Endometrium (tissue), 2 donors: Measurements from ENCODE around the gene TECPR2.
"Not testable (repeated sequence)": the region's sequence is repeated elsewhere in the genome, so short reads cannot be mapped to it uniquely, and the experiment has no call there.

ENCODE experiments used
- FAIRE-seq: peaks from 2 replicates; lab custom pipeline; 2012; peaks lifted over from hg19 to GRCh38; lab: Jason Lieb, UNC
- donor health status: control.
- donor health status: control.

TECPR2 gene, protein sequence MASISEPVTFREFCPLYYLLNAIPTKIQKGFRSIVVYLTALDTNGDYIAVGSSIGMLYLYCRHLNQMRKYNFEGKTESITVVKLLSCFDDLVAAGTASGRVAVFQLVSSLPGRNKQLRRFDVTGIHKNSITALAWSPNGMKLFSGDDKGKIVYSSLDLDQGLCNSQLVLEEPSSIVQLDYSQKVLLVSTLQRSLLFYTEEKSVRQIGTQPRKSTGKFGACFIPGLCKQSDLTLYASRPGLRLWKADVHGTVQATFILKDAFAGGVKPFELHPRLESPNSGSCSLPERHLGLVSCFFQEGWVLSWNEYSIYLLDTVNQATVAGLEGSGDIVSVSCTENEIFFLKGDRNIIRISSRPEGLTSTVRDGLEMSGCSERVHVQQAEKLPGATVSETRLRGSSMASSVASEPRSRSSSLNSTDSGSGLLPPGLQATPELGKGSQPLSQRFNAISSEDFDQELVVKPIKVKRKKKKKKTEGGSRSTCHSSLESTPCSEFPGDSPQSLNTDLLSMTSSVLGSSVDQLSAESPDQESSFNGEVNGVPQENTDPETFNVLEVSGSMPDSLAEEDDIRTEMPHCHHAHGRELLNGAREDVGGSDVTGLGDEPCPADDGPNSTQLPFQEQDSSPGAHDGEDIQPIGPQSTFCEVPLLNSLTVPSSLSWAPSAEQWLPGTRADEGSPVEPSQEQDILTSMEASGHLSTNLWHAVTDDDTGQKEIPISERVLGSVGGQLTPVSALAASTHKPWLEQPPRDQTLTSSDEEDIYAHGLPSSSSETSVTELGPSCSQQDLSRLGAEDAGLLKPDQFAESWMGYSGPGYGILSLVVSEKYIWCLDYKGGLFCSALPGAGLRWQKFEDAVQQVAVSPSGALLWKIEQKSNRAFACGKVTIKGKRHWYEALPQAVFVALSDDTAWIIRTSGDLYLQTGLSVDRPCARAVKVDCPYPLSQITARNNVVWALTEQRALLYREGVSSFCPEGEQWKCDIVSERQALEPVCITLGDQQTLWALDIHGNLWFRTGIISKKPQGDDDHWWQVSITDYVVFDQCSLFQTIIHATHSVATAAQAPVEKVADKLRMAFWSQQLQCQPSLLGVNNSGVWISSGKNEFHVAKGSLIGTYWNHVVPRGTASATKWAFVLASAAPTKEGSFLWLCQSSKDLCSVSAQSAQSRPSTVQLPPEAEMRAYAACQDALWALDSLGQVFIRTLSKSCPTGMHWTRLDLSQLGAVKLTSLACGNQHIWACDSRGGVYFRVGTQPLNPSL (N-terminal part only)

DNA sequence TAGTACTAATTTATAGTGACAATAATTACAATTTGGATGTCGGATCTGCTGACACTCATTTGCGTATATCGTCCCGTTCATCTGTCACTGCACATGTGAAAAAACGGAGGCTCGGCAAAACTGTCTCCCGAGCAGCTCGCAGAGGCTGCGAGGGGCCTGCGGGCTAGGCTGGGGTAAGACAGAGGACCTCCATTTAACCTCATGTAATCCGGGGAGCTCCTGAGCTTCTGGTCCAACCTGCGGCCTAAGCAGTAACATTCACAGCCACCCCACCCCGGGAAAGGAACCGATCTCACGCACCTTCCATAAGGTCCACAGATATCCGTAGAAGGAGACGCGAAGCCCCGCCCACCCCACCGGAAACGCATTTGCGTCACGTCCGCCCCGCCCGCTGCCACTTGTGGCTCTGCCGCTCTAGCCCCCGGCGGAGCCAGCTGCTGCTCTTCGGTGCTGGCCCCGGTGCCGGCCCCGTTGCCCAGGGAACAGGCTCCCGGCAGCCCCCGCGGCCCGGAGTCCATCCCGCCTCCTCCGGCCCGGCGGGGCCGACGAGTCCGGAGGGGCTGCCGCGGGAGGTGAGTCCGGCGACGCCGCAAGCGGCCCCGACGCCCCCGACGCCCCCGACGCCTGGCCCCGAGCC lies at the start of gene TECPR2, which contains the start of gene CINP:
TSS of gene TECPR2 (plus strand) at position 397 of the 637 bp plus-strand sequence. CDS start 13,781 bp downstream, outside the sequence.
TSS of gene CINP (minus strand) at position 346 of the 637 bp plus-strand sequence. CDS start at position 307, 39 bp downstream.
- no peak for FAIRE-seq

DNA sequence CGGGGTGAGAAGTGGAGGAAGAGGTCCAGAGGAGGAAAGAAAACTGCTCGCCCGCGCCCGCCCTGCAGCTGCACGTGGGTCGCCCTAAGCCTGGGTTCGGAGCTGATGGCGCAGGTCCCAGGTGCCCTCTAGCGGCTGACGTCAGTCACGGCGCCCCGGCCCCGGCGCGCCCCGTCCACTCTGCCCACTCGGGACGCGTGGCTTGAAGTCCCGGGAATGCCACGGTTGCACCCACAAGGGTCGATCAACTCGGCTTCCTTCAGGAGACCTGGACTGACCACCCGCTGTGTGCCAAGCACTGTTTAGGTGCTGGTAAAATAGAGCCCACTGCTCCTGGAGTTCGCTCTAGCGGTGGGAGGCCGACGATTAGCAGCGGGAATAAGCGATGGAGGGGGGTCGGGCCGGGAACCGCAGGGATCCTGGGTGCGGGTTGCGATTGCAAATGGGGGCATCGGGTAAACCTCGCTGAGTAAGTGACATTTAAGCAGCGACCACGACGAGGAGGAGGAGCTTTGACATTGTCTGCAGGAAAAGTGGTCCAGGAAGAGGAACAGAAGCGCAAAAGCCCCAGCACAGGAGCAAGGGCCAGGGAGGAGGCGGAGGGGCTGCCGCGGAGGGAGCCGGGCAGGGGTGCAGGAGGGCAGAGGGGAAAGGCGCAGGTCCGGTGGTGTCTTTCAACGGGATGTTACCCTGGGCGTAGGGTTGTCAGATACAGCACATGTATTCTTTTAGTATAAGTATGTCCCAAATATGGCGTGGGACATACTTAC lies 48.3 kb upstream of the TECPR2 start:
- FAIRE-seq, result no peak

DNA sequence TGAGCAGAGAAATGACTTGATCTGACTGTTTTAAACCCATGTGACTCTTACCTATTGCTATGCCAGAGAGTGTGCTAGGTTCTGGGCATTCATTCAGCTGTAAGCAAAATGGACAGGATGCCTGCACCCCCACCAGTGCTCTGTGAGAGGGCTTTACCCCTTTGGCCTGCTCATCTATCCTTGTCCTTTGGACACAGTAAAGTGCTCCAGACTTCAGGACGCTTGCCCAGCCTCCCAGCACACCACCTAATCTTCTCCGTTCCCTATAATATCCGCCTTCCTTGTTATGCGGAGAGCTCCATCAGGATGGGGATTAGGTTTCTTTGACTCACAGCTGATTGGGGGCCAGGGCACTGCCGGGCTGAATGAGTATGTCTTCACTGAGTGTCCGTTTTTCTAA lies 47.6 kb upstream of the TECPR2 start:
- FAIRE-seq, result no peak

DNA sequence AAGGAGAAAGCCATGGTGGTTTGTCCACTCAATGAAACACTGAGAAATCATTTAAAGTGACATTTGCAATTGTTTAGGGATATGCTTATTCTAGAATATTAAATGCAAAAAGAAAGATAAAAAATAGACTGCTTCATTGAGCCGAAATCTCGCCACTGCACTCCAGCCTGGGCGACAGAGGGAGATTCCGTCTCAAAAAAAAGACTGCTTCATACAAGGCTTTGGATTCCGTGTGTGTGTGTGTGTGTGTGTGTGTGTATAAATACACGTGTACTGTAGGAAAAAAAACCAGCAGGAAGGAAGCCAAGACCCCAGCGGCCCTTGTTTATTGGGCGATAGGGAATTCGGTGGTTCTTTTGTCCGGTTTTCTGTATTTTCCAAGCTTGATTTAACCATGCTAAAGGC lies 46.4 kb upstream of the TECPR2 start:
- FAIRE-seq, result no peak

DNA sequence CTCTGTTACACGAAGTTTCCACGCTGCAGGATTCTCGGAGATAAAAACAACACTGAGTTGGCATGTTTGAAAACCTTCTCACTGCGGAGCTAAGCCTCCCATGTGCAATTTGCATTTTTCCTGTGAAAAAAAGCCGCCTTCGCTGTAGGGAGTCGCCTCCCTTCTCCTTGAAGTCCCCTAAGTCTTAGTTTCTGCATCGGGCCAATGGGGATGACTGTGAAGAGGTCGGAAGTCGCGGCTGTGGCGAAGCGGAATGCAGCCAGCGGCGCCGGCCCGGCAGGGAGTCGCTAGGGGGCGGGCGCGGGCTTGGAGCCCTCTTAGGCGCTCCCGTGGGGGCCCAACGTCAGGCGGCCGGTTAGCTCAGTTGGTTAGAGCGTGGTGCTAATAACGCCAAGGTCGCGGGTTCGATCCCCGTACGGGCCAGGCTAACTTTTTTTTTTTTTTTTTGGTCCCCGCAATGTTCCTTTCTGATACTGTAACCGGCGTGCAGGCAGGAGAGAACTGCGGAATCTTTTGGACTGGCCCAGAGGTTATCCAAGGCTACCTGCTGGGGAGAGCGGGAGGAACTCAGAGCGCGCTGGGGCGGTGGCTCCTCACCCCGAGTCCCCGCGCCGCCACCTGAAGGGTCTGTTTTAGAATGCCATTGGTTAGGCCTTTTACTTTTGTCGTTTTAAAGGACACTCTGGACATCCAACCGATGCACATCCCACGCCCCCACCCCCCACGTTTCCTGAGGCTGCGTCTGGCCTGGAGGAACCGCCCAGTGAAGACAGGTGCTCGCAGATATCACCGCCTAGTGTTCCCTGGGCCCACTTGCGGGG lies 45.8 kb upstream of the TECPR2 start:
- no peak for FAIRE-seq

DNA sequence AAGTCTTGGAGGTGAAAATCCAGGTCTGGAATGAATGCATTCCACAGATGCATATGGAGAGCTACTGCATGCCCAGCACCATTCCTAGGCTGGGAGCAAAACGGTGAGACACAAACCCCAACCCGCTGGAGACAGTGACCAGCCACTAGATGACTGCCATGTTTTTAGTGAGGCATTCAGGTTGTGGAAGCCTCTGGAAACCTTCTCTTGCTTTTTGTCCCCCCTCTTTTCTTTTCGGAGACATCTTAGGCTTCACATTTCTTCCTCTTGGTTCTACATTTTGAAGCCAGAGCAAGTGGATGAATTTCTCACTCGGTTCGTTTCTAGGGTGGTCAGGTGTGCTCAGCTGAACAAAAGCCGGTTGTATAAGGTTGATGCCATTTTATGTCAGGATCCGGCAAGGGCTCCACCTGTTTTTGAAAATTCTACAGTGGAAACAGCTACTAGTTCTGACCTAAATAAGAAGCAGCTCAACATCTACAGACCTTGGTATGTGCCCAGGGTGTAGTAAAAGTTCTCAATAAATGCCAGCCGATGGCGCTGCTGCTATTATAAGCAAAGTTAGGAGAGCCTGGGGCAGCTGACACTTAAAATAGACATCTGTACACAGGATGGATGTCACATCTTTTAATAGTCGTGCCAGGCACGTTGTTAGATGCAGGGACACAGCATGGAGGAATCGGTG lies 45.0 kb upstream of the TECPR2 start:
- FAIRE-seq, result no peak

DNA sequence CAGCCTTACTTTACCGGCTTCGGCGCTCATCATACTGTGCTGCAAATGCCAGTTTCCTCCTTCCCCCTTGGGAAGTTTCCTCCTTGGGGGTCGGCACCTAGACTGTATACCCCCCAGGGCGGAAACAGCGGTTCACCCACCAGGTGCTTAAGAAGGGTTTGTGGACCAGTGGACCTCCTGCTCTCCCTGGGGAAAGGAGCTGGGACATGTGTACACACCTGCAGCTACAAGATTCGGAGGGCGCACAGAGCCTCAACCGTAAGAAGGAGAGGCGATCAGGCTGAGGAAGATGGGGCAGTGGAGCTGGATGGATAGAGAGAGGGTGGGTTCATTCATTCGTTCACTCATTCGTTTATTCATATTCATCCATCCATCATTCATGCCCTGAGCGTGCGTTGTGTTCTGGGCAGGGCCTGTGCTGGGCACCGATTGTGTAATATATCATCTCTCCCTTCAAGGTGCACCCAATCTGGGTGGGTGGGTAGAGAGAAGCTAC lies 43.9 kb upstream of the TECPR2 start:
- no peak for FAIRE-seq

DNA sequence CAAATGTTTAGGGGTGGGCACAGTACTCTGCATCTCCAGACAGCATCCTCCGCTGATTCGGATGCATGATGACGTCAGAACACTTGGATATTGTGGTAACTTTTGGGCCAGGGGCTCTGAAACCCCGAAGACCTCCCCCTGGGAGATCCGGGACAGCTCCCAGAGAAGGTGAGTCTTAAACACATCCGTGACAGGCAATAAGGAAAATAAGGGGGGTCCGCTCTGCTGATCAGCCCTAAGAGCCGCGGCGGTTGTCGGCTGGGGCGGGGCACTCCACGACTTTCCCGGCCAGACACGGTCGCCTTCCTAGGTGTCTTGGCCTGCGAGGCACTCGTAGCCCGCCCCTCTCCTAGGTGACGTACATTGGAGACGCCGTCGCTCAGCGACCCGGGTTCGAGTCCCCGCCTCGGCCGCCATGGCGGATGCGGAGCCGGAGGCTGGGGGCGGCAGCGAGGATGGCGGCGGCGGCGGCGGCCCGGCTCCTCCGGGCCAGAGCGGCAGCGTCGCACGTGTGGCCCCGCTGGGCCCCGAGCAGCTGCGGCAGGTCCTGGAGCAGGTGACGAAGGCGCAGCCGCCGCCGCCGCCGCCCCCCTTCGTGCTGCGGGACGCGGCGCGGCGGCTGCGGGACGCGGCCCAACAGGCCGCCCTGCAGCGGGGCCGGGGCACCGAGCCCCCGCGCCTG lies 43.2 kb upstream of the TECPR2 start, which contains the start of gene ZNF839:
TSS of gene ZNF839 (plus strand) at position 396 of the 682 bp plus-strand sequence. CDS start at position 416, 20 bp downstream.
- no peak for FAIRE-seq

DNA sequence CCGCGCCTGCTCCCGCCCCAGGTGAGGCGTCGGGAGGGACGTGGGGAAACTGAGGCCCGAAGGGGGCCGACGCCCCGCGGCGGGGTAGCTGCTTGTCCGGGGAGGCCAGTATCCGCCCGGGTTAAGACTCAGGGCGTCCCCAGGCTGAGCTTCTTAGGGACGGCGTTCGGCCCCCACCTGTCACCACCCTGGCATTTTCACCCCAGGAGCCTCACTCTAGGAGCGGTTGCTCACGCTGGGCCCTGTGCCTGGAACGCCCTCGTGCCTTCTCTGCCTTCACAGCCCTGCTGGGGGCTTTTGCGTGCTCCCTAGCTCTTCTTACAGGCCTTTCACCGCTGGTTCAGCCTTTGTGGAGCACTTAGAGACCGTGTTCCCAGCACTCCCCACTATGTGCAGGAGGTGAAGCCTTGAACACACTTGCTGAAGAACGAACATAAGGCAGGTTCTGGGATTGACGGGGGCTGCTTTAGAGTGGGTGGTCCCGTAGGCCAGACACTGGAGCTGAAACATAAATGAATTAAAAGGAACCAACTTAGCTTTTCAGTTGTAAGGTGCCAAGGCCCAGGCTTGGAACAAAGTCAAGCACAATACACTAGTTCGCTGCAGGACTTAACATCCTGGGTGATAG lies 42.6 kb upstream of the TECPR2 start:
- FAIRE-seq, result no peak

DNA sequence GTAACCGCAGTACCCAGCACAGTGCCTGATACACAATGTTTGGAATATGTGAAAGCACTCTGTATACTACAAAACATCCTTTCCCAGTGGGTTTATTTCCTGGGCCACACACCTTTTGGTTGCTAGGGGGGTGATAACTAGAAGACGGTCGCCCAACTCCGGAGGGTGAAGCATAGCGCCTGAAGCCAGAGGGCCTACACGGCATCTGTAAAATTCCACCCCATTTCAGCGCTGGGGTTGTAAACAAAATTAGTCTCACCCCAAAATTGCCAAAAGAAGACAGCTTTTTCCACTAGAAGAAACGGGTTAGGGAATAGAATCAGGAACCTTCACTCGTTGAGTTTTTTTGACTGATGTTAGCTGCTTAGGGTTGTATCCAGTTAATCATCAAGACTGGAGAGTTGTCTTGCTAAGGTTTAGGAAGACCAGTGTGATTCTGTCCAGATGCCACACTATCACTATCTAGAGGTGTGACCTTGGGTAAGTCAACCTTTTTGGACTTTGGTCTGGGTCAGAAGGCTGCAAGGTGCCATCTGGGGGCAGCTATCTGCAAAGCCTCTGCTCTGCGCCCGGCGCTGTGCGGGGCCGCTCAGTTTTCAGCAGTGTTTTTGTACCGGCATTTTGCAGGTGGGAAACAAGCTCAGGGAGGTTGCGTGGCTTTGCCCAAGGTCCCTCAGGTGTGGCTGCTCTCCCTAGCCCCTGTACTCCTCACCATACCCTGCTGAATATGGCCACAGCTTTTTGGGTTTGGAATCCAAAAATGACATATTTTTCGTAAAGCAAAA lies 41.9 kb upstream of the TECPR2 start:
- FAIRE-seq, result no peak

DNA sequence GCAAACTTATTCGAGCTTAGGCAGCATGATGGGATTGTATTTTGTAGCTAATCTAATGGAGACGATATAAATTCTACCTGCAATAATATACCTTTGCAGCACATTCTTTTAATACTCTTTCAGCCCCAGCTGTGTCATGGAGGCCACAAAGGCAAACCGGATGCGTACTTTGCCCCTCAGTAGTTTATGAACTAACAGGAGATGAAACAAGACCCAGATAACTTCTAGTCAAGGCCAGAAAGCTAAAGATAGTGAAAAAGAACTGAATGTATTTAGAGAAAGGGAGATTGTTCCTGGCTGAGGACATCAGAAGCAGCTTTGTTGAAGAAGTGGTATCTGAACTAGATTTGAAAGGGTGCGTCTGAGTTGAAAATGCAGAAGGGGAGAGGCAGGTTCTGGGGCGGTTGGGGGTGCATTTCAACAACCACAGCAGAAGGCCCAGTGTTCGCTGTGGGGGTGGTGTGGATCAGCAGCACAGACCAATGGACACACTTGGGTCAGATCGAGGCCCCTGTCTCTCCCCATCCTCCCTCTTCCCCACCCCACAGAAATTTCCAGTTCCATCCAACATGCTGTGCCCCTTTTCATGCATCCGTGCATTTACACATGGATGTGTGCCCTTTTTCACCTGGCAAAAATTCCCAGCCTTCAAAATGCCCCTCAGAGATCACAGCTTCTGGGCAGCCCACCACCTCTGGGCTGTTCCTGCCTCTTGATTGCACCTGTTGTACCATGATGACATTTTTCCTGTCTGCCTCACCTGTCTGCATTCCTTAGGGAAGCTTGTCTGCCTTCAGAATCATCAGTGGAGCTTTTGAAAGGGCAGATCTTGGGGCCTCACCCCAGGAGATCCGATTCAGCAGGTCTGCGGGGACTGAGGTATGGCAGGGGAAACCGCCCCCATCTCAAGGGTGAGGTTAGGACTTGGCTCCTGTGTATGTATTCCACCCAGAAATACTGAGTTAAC lies 41.0 kb upstream of the TECPR2 start:
- FAIRE-seq, result no peak

DNA sequence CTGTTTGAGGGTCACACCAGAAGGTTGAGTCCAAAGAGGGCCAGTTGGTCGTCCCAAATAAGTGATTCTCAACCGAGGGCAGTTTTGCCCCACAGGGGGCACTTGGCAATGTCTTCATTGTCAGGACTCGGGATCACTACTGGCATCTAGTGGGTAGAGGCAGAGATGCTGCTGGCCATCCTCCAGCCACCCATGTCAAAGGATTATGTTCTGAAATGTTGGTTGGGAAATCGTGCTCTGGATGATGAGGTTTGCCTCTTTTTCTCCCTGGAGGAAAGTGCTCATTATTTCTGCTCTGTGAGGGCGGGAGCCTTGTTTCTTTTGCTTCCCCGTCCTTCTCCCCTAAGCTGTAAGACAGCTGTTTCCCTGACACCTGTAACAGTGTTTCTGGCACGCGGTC lies 39.6 kb upstream of the TECPR2 start:
- FAIRE-seq, result no peak

DNA sequence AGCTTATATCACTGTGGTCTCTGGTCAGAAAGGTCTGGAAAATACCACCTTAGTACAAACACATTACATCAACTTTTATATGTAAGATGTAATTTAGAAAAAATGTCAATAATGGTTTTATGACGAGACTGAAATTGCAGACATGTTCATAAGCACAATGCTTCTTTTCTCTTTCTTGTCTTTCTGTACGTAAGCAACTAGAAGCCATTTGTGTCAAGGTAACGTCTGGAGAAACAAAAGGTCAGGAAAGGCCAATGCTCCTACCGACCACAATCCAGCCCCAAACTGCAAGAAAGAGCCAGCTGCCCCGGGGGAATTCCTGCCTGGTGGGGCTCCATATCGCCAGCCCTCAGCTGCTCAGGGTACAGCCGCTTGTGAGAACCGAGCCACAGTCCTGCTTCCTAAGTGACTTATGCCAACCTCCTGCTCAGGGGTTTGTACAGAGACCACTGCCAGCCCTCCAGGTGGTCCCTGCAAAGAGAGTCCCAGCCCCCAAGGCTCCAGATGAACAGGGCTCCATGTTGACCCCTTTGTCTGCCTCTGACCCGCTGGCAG lies 36.9 kb upstream of the TECPR2 start:
- FAIRE-seq, result no peak

DNA sequence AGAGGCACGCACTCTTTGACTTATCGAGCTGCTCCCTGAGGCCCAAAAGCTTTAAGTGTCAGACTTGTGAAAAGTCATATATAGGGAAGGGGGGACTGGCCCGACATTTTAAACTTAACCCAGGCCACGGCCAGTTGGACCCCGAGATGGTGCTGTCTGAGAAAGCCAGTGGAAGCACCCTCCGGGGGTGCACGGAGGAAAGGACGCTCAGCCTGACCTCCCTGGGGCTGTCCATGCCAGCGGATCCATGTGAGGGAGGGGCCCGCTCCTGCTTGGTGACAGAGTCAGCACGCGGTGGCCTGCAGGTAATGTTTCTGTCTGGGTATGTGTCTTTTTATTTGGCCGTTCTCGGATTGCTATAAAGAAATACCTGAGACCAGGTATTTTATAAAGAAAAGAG lies 36.2 kb upstream of the TECPR2 start:
- FAIRE-seq, result no peak

DNA sequence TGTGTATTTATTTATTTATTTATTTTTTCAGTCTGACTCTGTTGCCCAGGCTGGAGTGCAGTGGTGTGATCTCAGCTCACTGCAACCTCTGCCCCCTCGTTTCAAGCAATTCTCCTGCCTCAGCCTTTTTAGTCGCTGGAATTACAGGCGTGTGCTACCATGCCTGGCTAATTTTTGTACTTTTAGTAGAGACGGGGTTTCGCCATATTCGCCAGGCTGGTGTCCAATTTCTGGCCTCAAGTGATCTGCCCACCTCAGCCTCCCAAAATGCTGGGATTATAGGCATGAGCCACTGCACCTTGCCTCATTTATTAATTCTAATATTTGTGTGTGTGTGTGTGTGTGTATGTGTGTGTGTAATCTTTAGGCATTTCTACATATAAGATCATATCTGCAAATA lies 33.4 kb upstream of the TECPR2 start:
- FAIRE-seq, result not testable (repeated sequence)

DNA sequence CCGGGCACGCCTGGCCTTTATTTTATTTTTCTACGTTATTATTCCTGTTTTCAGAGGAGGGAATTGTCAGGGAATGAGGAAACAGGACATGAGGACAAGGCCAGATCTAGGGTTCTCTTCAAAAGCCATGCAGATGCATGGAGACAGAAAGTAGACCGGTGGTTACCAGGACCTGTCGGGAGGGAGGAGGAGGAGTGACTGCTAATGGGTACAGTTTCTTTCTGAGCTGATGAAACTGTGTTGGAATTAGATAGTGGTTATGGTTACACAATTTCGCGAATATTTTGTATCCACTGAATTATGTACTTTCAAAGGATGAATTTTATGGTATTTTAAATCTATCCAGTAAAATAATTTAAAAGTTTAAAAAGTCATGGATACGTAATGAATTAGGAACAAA lies 31.9 kb upstream of the TECPR2 start:
- FAIRE-seq, result no peak
